CD14-positive monocyte (primary cell): Measurements from ENCODE around the gene RSPH1. TPM values are rescaled to one million over a fixed set of nuclear protein-coding genes. Genes with fewer than 3 reads are reported as not detected.

Experiments
- DNase-seq, 3 donors: peaks; one replicate each; pipeline ENCODE4 v3.0.0-alpha.2; 2011 to 2022
- H2AFZ ChIP-seq: 2 replicates; pipeline ENCODE4 v1.6.0; 2012; ENCODE audit warnings: mild to moderate bottlenecking, low read depth, low read length, inconsistent platforms; ENCODE audit not compliant: insufficient read depth, poor library complexity, severe bottlenecking
- H3K27ac ChIP-seq, 2 donors: 1 replicate in 1 of 2; 2 replicates in 1 of 2; pipeline ENCODE4 v1.5.1; 2012 to 2013; ENCODE audit warnings: low read length in 2 of 2, control low read depth in 1 of 2, inconsistent platforms in 1 of 2, low read depth in 1 of 2, mild to moderate bottlenecking in 1 of 2
- H3K27me3 ChIP-seq, 2 donors: one replicate each; pipeline versions ENCODE4 v1.6.0 to v1.6.1; 2011 to 2013; ENCODE audit warnings: low read length in 2 of 2; ENCODE audit not compliant: control insufficient read depth in 2 of 2, insufficient read depth in 2 of 2
- H3K36me3 ChIP-seq, 2 donors: replicated peaks in 1 of 2; 1 replicate in 1 of 2; 2 replicates in 1 of 2; pipeline versions ENCODE4 v1.5.1 to v1.6.1; 2012 to 2013; ENCODE audit warnings: low read length in 2 of 2, control low read depth in 1 of 2, inconsistent platforms in 1 of 2, mild to moderate bottlenecking in 1 of 2; ENCODE audit not compliant: insufficient read depth in 2 of 2, control insufficient read depth in 1 of 2
- H3K4me1 ChIP-seq, 2 donors: 1 replicate in 1 of 2; 2 replicates in 1 of 2; pipeline versions ENCODE4 v1.5.1 to v1.6.1; 2012 to 2013; ENCODE audit warnings: low read length in 2 of 2, control low read depth in 1 of 2, inconsistent platforms in 1 of 2, mild to moderate bottlenecking in 1 of 2, moderate library complexity in 1 of 2; ENCODE audit not compliant: insufficient read depth in 2 of 2, control insufficient read depth in 1 of 2
- H3K4me2 ChIP-seq: replicated peaks from 2 replicates; pipeline ENCODE3; 2012; ENCODE audit warnings: low read length, moderate library complexity, mild to moderate bottlenecking; ENCODE audit not compliant: poor library complexity, severe bottlenecking; ENCODE audit errors: extremely low read depth
- H3K4me3 ChIP-seq, 3 experiments: fragments of 200-600 bp in 1 of 3; sonication (generic) in 1 of 3; replicated peaks in 1 of 3; 1 replicate in 2 of 3; 2 replicates in 1 of 3; pipeline ENCODE4 v1.5.1; 2011 to 2013; ENCODE audit warnings: low read length in 3 of 3, mild to moderate bottlenecking in 3 of 3, control low read depth in 2 of 3, low read depth in 2 of 3, inconsistent platforms in 1 of 3, moderate library complexity in 1 of 3
- H3K79me2 ChIP-seq: 2 replicates; pipeline ENCODE4 v1.6.0; 2012; ENCODE audit warnings: mild to moderate bottlenecking, control low read depth, inconsistent platforms, low read length, moderate library complexity; ENCODE audit not compliant: insufficient read depth
- H3K9ac ChIP-seq: 2 replicates; pipeline ENCODE4 v1.6.0; 2017; ENCODE audit warnings: low read length, mild to moderate bottlenecking; ENCODE audit not compliant: insufficient read depth, poor library complexity, severe bottlenecking
- H3K9me3 ChIP-seq, 2 donors: replicated peaks in 1 of 2; 1 replicate in 1 of 2; 2 replicates in 1 of 2; pipeline versions ENCODE4 v1.5.1 to v1.6.1; 2012 to 2013; ENCODE audit warnings: low read length in 2 of 2, control low read depth in 1 of 2; ENCODE audit not compliant: control insufficient read depth in 1 of 2, insufficient read depth in 1 of 2
- H4K20me1 ChIP-seq: 2 replicates; pipeline ENCODE4 v1.6.0; 2012; ENCODE audit warnings: mild to moderate bottlenecking, low read length, control low read depth, moderate library complexity; ENCODE audit not compliant: insufficient read depth
- H3K27ac Mint-ChIP-seq, 7 donors: one replicate each; pipeline ENCODE4 v1.8.0; 2020; ENCODE audit warnings: mild to moderate bottlenecking in 7 of 7, mixed read lengths in 7 of 7, moderate library complexity in 6 of 7, inconsistent platforms in 2 of 7
- H3K27me3 Mint-ChIP-seq, 3 donors: one replicate each; pipeline ENCODE4 v1.8.0; 2021 to 2022; ENCODE audit warnings: low read depth in 3 of 3, mild to moderate bottlenecking in 3 of 3, mixed read lengths in 3 of 3, moderate library complexity in 3 of 3, inconsistent platforms in 1 of 3
- H3K36me3 Mint-ChIP-seq, 2 donors: one replicate each; pipeline ENCODE4 v1.8.0; 2020; ENCODE audit warnings: mixed read lengths in 2 of 2, inconsistent platforms in 1 of 2, mild to moderate bottlenecking in 1 of 2
- H3K4me1 Mint-ChIP-seq: one replicate; pipeline ENCODE4 v1.8.0; 2020; ENCODE audit warnings: mild to moderate bottlenecking, mixed read lengths
- H3K4me3 Mint-ChIP-seq, 2 donors: one replicate each; pipeline ENCODE4 v1.8.0; 2020; ENCODE audit warnings: mild to moderate bottlenecking in 2 of 2, mixed read lengths in 2 of 2, moderate library complexity in 1 of 2
- H3K9me3 Mint-ChIP-seq, 7 donors: one replicate each; pipeline ENCODE4 v1.8.0; 2020 to 2022; ENCODE audit warnings: mixed read lengths in 7 of 7, mild to moderate bottlenecking in 6 of 7, moderate library complexity in 6 of 7, inconsistent platforms in 2 of 7
- CTCF ChIP-seq: fragments of 200-600 bp; IDR thresholded peaks from one replicate; pipeline ENCODE4 v1.8.0; 2022; ENCODE audit warnings: antibody characterized with exemption, mild to moderate bottlenecking
- WGBS: methylation state at CpG from one replicate; pipeline ENCODE4 v1.1.5; 2013; ENCODE audit warnings: missing lambda C conversion rate; ENCODE audit not compliant: insufficient coverage; 5-methylcytosine and 5-hydroxymethylcytosine counted together
- intact Hi-C, 2 donors: fragments of 100-400 bp; cut with micrococcal nuclease; formaldehyde crosslinking; loops; one replicate each; pipeline versions ENCODE4 v1.15.0 to v1.15.1; 2023
- polyA plus RNA-seq, 3 donors: library from polyadenylated mRNA; depleted of rRNA in 1 of 3; unstranded in 2 of 3; stranded (reverse) in 1 of 3; fragments of 300-500 nt in 2 of 3; fragments of >200 nt in 1 of 3; fragmentation: Illumina TruSeq in 2 of 3; gene quantifications; 1 replicate in 2 of 3; 2 replicates in 1 of 3; pipeline ENCODE4 v1.2.3, GENCODE V29; 2012 to 2021

RSPH1 gene
- polyA plus RNA-seq, 3 donors: 0.03 TPM; not detected in 2

GRCh38 chr21:42509244-42509643, 13.2 kb upstream of the RSPH1 start:
- intact Hi-C loops: no loop called here
- Histone ChIP-seq H3K4me1 (peaks cover 8 to 15% of the 10 kb centered on the region in 2 donors), H3K36me3 (no peaks in the 10 kb centered on the region), H3K9ac (no peak overlapping the region), H3K4me2 (no peak overlapping the region), H3K9me3 (no peaks in the 10 kb centered on the region), H3K79me2 (peaks cover 4% of the 10 kb centered on the region), H3K27me3 (no peaks in the 10 kb centered on the region), H2AFZ (peak overlapping the region; percentile 14), H3K27ac (no peak overlapping the region), H3K4me3 (no peak overlapping the region), H4K20me1 (no peaks in the 10 kb centered on the region)
- peak in 1 of 3 donors; percentile 6 for DNase-seq
- Mint-ChIP-seq H3K4me3 (peak overlapping the region in 1 of 2 donors; percentile 6), H3K27ac (peak overlapping the region in 1 of 7 donors; percentile 31), H3K4me1 (peaks cover 22% of the 10 kb centered on the region), H3K9me3 (no peaks in the 10 kb centered on the region), H3K27me3 (peaks cover 0 to 2% (median 0%) of the 10 kb centered on the region in 3 donors), H3K36me3 (no peaks in the 10 kb centered on the region)
- 32% methylated on average over 4 of the region's 11 CpGs for WGBS
- TF ChIP-seq CTCF: no peak

- H3K4me2 ChIP-seq: no peak overlapping the region
- DNase-seq: no peak
- Mint-ChIP-seq H3K27ac (no peak overlapping the region), H3K4me1 (peaks cover 30% of the 10 kb centered on the region), H3K36me3 (no peaks in the 10 kb centered on the region), H3K27me3 (peaks cover 0 to 2% (median 0%) of the 10 kb centered on the region in 3 donors), H3K9me3 (no peaks in the 10 kb centered on the region), H3K4me3 (no peak overlapping the region)
- no CpG with 5 or more reads among the region's 2 CpGs for WGBS
- H3K27me3 ChIP-seq: no peaks in the 10 kb centered on the region
- H3K27ac ChIP-seq: no peak overlapping the region
- peaks cover 13 to 19% of the 10 kb centered on the region in 2 donors for H3K4me1 ChIP-seq
- H3K36me3 ChIP-seq: no peaks in the 10 kb centered on the region
- no peaks in the 10 kb centered on the region for H3K79me2 ChIP-seq
- intact Hi-C loops: no loop called here
- no peaks in the 10 kb centered on the region for H4K20me1 ChIP-seq
- H3K9ac ChIP-seq: no peak overlapping the region
- no peak overlapping the region for H2AFZ ChIP-seq
- no peaks in the 10 kb centered on the region for H3K9me3 ChIP-seq
- TF ChIP-seq CTCF: no peak
- H3K4me3 ChIP-seq: no peak overlapping the region
Observed at GRCh38 chr21:42508371-42508770, 12.3 kb upstream of the RSPH1 start.
